ENCODE measurements around the gene MCRIP1.

MCRIP1 gene

DNA sequence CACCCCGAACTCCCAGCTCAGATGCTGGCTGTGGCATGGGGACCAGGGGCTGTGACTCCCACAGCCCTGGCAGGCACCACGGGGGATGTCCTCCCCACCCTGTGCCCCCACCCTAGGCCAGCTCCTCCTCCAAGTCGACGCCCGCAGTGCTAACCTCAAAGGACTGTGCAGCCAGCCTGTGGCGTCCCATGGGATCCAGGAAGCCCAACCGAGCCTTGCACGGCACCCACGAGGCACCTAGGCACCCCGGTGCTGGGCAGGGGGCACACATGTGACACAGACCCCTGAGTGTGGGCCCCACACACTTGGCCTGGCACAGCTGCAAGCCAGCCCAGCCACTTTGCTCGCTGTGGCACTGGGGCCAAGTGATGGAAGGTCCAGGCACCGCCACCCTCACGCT is 25.3 kb downstream of the MCRIP1 start (continued):
- TF ChIP-seq, protein P1, sequence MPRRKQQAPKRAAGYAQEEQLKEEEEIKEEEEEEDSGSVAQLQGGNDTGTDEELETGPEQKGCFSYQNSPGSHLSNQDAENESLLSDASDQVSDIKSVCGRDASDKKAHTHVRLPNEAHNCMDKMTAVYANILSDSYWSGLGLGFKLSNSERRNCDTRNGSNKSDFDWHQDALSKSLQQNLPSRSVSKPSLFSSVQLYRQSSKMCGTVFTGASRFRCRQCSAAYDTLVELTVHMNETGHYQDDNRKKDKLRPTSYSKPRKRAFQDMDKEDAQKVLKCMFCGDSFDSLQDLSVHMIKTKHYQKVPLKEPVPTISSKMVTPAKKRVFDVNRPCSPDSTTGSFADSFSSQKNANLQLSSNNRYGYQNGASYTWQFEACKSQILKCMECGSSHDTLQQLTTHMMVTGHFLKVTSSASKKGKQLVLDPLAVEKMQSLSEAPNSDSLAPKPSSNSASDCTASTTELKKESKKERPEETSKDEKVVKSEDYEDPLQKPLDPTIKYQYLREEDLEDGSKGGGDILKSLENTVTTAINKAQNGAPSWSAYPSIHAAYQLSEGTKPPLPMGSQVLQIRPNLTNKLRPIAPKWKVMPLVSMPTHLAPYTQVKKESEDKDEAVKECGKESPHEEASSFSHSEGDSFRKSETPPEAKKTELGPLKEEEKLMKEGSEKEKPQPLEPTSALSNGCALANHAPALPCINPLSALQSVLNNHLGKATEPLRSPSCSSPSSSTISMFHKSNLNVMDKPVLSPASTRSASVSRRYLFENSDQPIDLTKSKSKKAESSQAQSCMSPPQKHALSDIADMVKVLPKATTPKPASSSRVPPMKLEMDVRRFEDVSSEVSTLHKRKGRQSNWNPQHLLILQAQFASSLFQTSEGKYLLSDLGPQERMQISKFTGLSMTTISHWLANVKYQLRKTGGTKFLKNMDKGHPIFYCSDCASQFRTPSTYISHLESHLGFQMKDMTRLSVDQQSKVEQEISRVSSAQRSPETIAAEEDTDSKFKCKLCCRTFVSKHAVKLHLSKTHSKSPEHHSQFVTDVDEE (CRISPR knock-in tag; IDR thresholded peaks at IDR 0.05), result no peak
- TF ChIP-seq SNAI2 (CRISPR knock-in tag; IDR thresholded peaks at IDR 0.05), result no peak

DNA sequence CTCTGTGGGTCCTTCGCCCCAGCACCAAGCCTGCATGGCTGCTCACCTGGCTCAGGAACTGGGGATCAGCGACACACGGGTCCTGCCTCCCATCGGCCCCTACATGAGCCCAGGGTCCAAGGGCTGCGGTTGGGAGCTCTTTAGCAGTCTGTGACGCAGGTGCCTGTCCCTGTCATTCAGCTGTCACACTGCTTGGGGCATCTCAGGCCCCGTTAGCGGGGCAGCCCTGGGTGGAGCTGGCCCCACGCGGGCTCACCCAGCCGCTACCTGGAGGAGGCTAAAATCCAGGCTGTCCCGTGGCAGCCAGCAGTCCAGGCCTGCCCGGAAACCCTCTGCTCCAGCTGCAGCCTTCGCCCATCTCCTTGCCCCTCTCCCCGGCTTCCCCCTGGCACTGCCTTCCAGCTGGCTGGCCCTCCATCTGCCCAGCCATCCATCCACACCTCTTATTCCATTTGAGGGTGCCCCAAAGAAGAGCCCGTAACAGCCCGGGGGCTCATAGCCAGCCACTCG is 25.8 kb downstream of the MCRIP1 start:
- no peak for TF ChIP-seq OSR1 (CRISPR knock-in tag; IDR thresholded peaks at IDR 0.05)
- no peak for TF ChIP-seq PPARA (CRISPR knock-in tag; IDR thresholded peaks at IDR 0.05; ENCODE audit: borderline replicate concordance)
- TF ChIP-seq CSDC2 (CRISPR knock-in tag; IDR thresholded peaks at IDR 0.05), result no peak
- no peak for TF ChIP-seq GLIS3 (CRISPR knock-in tag; IDR thresholded peaks at IDR 0.05)
- TF ChIP-seq TCF4 (CRISPR knock-in tag; IDR thresholded peaks at IDR 0.05; ENCODE audit: borderline replicate concordance), result no peak
- TF ChIP-seq, protein P2, sequence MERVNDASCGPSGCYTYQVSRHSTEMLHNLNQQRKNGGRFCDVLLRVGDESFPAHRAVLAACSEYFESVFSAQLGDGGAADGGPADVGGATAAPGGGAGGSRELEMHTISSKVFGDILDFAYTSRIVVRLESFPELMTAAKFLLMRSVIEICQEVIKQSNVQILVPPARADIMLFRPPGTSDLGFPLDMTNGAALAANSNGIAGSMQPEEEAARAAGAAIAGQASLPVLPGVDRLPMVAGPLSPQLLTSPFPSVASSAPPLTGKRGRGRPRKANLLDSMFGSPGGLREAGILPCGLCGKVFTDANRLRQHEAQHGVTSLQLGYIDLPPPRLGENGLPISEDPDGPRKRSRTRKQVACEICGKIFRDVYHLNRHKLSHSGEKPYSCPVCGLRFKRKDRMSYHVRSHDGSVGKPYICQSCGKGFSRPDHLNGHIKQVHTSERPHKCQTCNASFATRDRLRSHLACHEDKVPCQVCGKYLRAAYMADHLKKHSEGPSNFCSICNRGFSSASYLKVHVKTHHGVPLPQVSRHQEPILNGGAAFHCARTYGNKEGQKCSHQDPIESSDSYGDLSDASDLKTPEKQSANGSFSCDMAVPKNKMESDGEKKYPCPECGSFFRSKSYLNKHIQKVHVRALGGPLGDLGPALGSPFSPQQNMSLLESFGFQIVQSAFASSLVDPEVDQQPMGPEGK (CRISPR knock-in tag; IDR thresholded peaks at IDR 0.05; ENCODE audit: borderline replicate concordance), result no peak
- TF ChIP-seq, protein P3, sequence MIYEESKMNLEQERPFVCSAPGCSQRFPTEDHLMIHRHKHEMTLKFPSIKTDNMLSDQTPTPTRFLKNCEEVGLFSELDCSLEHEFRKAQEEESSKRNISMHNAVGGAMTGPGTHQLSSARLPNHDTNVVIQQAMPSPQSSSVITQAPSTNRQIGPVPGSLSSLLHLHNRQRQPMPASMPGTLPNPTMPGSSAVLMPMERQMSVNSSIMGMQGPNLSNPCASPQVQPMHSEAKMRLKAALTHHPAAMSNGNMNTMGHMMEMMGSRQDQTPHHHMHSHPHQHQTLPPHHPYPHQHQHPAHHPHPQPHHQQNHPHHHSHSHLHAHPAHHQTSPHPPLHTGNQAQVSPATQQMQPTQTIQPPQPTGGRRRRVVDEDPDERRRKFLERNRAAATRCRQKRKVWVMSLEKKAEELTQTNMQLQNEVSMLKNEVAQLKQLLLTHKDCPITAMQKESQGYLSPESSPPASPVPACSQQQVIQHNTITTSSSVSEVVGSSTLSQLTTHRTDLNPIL (CRISPR knock-in tag; IDR thresholded peaks at IDR 0.05; ENCODE audit: low read depth), result no peak
- TF ChIP-seq ZNF565 (CRISPR knock-in tag; conservative IDR thresholded peaks at IDR 0.05; ENCODE audit: low read depth), result no peak
- TF ChIP-seq ESRRG (CRISPR knock-in tag; IDR thresholded peaks at IDR 0.05), result no peak
- TF ChIP-seq, protein P1 (CRISPR knock-in tag; IDR thresholded peaks at IDR 0.05), result no peak
- no peak for TF ChIP-seq ZFP30 (CRISPR knock-in tag; IDR thresholded peaks at IDR 0.05)
- no peak for TF ChIP-seq ZNF70 (CRISPR knock-in tag; IDR thresholded peaks at IDR 0.05)
- peak; percentile 8 for ATAC-seq

DNA sequence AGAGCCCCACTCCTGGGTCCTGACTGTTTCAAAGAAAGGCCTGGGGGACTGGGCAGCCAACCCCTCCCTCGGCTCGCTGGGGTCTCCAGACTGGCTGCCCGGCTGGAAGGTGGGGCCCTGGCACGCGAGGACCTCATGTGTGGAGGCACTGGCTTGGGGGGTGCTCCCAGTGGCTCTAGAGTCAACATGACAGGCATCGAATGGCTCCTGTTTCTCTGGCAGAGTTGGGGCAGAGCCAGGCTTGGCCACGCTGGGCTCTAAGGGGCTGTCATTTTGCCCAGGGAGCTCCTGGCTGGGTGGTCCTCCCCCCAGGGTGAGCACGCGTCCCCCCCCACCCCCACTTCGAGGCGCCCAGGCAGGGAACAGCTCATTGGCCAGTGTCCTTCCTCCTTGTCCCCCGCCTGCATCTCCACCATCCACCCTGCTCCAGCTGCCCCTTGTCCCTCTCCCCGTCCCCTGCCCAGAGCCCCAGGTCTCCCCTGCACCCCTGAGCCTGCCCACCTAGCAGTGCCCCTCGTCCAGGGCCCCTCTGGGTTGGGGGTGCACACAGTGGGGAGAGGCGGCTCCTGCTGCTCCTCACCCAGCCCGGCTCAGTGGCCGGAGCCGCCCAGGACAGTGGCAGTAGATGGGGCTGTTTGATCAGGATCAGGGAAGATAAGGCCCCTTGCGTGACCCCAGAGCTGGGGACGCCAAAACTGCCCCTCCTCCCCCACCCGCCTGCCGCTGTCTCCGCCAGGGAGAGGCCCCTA is 26.5 kb downstream of the MCRIP1 start:
- TF ChIP-seq TOX (CRISPR knock-in tag; IDR thresholded peaks at IDR 0.05; ENCODE audit: borderline replicate concordance), result no peak
- TF ChIP-seq, protein P2 (CRISPR knock-in tag; IDR thresholded peaks at IDR 0.05; ENCODE audit: borderline replicate concordance), result no peak
- TF ChIP-seq ZFP30 (CRISPR knock-in tag; IDR thresholded peaks at IDR 0.05), result no peak
- TF ChIP-seq ISL1 (CRISPR knock-in tag; IDR thresholded peaks at IDR 0.05), result no peak
- TF ChIP-seq ZC3H10 (CRISPR knock-in tag; IDR thresholded peaks at IDR 0.05), result no peak
- TF ChIP-seq PPARA (CRISPR knock-in tag; IDR thresholded peaks at IDR 0.05; ENCODE audit: borderline replicate concordance), result no peak
- no peak for TF ChIP-seq BACH2 (CRISPR knock-in tag; IDR thresholded peaks at IDR 0.05; ENCODE audit: borderline replicate concordance)
- TF ChIP-seq, protein P4, sequence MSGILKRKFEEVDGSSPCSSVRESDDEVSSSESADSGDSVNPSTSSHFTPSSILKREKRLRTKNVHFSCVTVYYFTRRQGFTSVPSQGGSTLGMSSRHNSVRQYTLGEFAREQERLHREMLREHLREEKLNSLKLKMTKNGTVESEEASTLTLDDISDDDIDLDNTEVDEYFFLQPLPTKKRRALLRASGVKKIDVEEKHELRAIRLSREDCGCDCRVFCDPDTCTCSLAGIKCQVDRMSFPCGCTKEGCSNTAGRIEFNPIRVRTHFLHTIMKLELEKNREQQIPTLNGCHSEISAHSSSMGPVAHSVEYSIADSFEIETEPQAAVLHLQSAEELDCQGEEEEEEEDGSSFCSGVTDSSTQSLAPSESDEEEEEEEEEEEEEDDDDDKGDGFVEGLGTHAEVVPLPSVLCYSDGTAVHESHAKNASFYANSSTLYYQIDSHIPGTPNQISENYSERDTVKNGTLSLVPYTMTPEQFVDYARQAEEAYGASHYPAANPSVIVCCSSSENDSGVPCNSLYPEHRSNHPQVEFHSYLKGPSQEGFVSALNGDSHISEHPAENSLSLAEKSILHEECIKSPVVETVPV (CRISPR knock-in tag; IDR thresholded peaks at IDR 0.05), result no peak
- no peak for TF ChIP-seq ARNTL (CRISPR knock-in tag; IDR thresholded peaks at IDR 0.05; ENCODE audit: borderline replicate concordance, low read depth)
- TF ChIP-seq, protein P1 (CRISPR knock-in tag; IDR thresholded peaks at IDR 0.05), result no peak
- no peak for TF ChIP-seq ZNF8 (CRISPR knock-in tag; IDR thresholded peaks at IDR 0.05)
- no peak for TF ChIP-seq TCF4 (CRISPR knock-in tag; IDR thresholded peaks at IDR 0.05; ENCODE audit: borderline replicate concordance)
- TF ChIP-seq ZFP3 (CRISPR knock-in tag; IDR thresholded peaks at IDR 0.05), result no peak
- TF ChIP-seq ZNF565 (CRISPR knock-in tag; conservative IDR thresholded peaks at IDR 0.05; ENCODE audit: low read depth), result no peak
- peak; percentile 14 for ATAC-seq
